ENCODE results near the gene NUTM2F. TPM values are rescaled to one million over a fixed set of nuclear protein-coding genes. Genes with fewer than 3 reads are reported as not detected.
"Not testable (repeated sequence)": the region's sequence is repeated elsewhere in the genome, so short reads cannot be mapped to it uniquely, and the experiment has no call there.

NUTM2F gene
- total RNA-seq (2014; rRNA removed; shearing (Covaris generic)): not detected in 2 replicates
- polyA plus RNA-seq (2014; cell fraction: nucleus; rRNA removed): not detected in 2 replicates

- DNase-seq (ENCODE audit: extremely low read depth, low read depth): not testable (repeated sequence)
Observed at GRCh38 chr9:94328544-94328943, at the start of gene NUTM2F. Gene NUTM2F, minus strand, starts transcription at chr9:94328644. Its CDS starts 21 bp downstream, at chr9:94328623.

- not testable (repeated sequence) for DNase-seq (ENCODE audit: extremely low read depth, low read depth)
Observed at GRCh38 chr9:94375197-94375596, 46.8 kb upstream of the NUTM2F start.

GRCh38 chr9:94374176-94375056 is 46.0 kb upstream of the NUTM2F start:
- peak; percentile 84 for DNase-seq (ENCODE audit: extremely low read depth, low read depth)

GRCh38 chr9:94373779-94374175 is 45.3 kb upstream of the NUTM2F start:
- DNase-seq (ENCODE audit: extremely low read depth, low read depth): not testable (repeated sequence)

- not testable (repeated sequence) for DNase-seq (ENCODE audit: extremely low read depth, low read depth)
Observed at GRCh38 chr9:94370266-94370665, 41.8 kb upstream of the NUTM2F start.

GRCh38 chr9:94364093-94364614 is 35.7 kb upstream of the NUTM2F start:
- not testable (repeated sequence) for DNase-seq (ENCODE audit: extremely low read depth, low read depth)

- DNase-seq (ENCODE audit: extremely low read depth, low read depth): not testable (repeated sequence)
Observed at GRCh38 chr9:94357158-94357557, 28.7 kb upstream of the NUTM2F start.

GRCh38 chr9:94351901-94352723 is 23.7 kb upstream of the NUTM2F start:
- DNase-seq (ENCODE audit: extremely low read depth, low read depth): not testable (repeated sequence)

- DNase-seq (ENCODE audit: extremely low read depth, low read depth): not testable (repeated sequence)
Observed at GRCh38 chr9:94348754-94349153, 20.3 kb upstream of the NUTM2F start.

- DNase-seq (ENCODE audit: extremely low read depth, low read depth): not testable (repeated sequence)
Observed at GRCh38 chr9:94347451-94347850, 19.0 kb upstream of the NUTM2F start.

- not testable (repeated sequence) for DNase-seq (ENCODE audit: extremely low read depth, low read depth)
Observed at GRCh38 chr9:94341703-94342102, 13.3 kb upstream of the NUTM2F start.

GRCh38 chr9:94340750-94341149 is 12.3 kb upstream of the NUTM2F start:
- not testable (repeated sequence) for DNase-seq (ENCODE audit: extremely low read depth, low read depth)

GRCh38 chr9:94339657-94340056 is 11.2 kb upstream of the NUTM2F start:
- DNase-seq (ENCODE audit: extremely low read depth, low read depth): not testable (repeated sequence)

- not testable (repeated sequence) for DNase-seq (ENCODE audit: extremely low read depth, low read depth)
Observed at GRCh38 chr9:94338723-94339122, 10.3 kb upstream of the NUTM2F start.

GRCh38 chr9:94336445-94336844 is 8.0 kb upstream of the NUTM2F start:
- not testable (repeated sequence) for DNase-seq (ENCODE audit: extremely low read depth, low read depth)

- DNase-seq (ENCODE audit: extremely low read depth, low read depth): not testable (repeated sequence)
Observed at GRCh38 chr9:94325583-94325982, 2.9 kb downstream of the NUTM2F start.

GRCh38 chr9:94323153-94323798 is 5.2 kb downstream of the NUTM2F start:
- not testable (repeated sequence) for DNase-seq (ENCODE audit: extremely low read depth, low read depth)

GRCh38 chr9:94322342-94322940 is 6.0 kb downstream of the NUTM2F start:
- DNase-seq (ENCODE audit: extremely low read depth, low read depth): not testable (repeated sequence)

GRCh38 chr9:94317949-94318657 is 10.3 kb downstream of the NUTM2F start:
- DNase-seq (ENCODE audit: extremely low read depth, low read depth): not testable (repeated sequence)
